ENCODE measurements around the gene PPIP5K2.
"Not testable (repeated sequence)": the region's sequence is repeated elsewhere in the genome, so short reads cannot be mapped to it uniquely, and the experiment has no call there.

Gene PPIP5K2

GRCh38 chr5:103122242-103122641 lies 2.1 kb downstream of the PPIP5K2 start:
- DNase-seq (ENCODE audit: low spot score), result no peak

- no peak for DNase-seq (ENCODE audit: low spot score)
These were observed 6.5 kb downstream of the PPIP5K2 start for GRCh38 chr5:103126557-103126956.

DNA sequence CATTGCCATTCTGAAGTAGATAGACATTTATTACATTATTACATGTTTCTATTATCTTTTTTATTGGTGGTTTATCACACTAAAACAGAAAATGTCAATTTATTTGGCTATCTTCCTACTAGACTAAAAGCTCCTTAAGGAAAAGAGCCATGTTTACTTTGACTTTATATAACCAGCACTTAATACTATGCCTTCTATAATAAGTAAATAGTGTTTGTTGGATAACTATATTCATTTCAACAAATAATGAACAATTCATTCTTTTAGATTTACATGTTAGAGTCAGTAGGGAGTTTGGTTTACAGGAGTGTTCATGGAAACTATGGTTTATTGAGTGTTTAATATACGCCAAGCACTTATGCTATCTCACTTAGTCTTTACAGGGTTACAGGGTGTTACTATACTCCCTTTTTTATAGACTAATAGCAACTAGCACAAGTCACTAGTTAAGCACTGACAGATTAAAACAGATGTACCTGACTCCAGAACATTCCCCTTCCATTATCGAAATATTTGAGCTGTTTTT lies 7.3 kb downstream of the PPIP5K2 start:
- DNase-seq (ENCODE audit: low spot score), result no peak

GRCh38 chr5:103128202-103128601 lies 8.1 kb downstream of the PPIP5K2 start:
- DNase-seq (ENCODE audit: low spot score), result no peak

DNA sequence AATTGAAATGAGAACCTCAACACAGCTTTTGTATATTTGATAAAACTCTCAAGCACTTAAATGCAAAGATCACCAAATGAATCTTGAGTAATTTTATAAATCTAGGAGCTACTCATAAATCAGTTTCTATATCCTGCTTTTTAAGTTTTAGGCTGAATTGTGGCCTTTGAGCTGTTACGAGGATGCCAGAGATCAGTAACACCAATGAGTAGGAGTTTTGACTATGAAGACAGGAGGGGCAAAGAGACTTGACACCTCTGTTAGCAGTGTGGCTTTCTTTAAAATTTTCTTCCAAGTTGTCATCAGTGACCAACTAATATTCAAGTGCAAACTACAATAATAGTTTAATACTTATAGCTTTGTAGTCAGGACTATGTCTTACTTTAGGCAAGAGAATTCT lies 12.6 kb downstream of the PPIP5K2 start:
- DNase-seq (ENCODE audit: low spot score), result no peak

DNA sequence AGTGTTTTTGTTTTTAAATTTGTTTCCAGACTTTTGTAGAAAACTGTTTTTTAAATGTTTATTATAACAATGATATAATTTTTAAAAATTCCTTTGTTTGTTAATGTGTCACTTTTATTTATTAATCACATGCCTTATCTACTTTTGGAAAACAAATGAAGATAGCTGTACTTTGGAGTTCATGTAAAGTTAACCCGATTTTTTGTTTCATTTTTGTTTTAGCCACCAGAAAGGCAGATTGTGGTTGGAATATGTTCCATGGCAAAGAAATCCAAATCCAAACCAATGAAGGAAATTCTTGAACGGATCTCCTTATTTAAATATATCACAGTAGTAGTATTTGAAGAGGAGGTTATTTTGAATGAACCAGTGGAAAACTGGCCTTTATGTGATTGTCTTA lies 13.1 kb downstream of the PPIP5K2 start:
- no peak for DNase-seq (ENCODE audit: low spot score)

- no peak for DNase-seq (ENCODE audit: low spot score)
These were observed 15.4 kb downstream of the PPIP5K2 start for GRCh38 chr5:103135461-103135860.

DNA sequence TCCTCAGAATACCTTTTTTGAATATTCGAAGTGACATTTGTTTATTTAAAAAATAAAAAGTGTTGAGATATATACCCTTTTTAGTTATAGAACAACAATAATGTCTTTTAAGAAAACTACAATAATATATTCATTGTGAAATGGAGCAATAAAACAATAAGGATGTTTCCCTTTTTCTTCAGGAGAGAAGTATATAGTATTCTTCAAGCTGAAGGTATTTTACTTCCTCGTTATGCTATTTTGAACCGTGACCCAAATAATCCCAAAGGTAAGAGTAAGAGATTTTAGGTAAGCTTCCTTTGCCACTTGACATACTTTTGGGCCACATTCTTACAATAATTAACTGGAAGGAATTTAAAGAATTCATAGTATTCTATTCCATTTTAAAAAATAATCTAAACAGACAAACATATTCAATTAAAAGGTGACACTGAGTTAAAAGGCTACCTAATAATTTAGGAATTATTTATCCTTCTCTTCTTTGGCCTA lies 18.1 kb downstream of the PPIP5K2 start:
- no peak for DNase-seq (ENCODE audit: low spot score)

GRCh38 chr5:103139264-103139865 lies 19.3 kb downstream of the PPIP5K2 start:
- no peak for DNase-seq (ENCODE audit: low spot score)

DNA sequence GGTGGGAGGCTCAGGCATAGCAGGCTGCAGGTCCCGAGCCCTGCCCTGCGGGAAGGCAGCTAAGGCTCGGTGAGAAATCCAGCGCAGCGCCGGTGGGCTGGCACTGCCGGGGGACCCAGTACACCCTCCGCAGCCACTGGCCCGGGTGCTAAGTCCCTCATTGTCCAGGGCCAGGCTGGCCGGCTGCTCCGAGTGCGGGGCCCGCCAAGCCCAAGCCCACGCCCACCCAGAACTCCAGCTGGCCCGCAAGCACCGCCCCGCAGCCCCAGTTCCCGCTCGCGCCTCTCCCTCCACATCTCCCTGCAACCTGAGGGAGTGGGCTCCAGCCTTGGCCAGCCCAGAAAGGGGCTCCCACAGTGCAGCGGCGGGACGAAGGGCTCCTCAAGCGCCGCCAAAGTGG lies 22.0 kb downstream of the PPIP5K2 start:
- not testable (repeated sequence) for DNase-seq (ENCODE audit: low spot score)

DNA sequence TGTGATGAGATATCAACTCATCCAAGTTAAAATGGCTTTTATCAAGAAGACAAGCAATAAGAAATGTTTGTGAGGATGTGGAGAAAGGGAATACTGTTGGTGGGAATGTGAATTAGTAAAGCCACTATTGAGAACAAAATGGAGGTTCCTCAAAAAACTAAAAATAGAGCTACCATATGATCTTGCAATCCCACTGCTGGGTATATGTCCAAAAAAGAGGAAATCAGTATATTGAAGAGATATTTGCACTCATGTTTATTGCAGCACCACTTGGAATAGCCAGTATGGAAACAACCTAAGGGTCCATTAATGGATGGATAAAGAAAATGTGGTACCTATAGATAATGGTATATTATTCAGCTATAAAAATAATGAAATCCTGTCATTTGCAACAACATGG lies 25.1 kb downstream of the PPIP5K2 start:
- DNase-seq (ENCODE audit: low spot score), result no peak

DNA sequence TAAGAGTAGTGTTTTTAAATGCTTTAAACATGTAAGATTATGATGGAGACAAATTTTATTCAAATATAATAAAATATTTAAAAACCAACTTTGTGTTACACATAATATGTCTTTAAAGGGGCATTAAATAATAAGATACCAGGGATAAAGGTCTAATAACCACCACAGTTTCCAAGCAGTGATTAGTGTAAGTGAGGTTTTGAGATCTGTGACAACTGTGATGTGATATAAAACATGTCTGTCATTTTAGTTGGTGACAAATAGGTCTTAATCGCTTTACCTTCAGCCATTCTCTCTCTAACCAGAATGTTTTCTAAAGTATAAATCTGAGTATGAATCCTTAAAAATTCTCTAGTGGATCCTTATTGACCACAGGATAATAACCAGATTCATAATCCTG lies 28.1 kb downstream of the PPIP5K2 start:
- no peak for DNase-seq (ENCODE audit: low spot score)

DNA sequence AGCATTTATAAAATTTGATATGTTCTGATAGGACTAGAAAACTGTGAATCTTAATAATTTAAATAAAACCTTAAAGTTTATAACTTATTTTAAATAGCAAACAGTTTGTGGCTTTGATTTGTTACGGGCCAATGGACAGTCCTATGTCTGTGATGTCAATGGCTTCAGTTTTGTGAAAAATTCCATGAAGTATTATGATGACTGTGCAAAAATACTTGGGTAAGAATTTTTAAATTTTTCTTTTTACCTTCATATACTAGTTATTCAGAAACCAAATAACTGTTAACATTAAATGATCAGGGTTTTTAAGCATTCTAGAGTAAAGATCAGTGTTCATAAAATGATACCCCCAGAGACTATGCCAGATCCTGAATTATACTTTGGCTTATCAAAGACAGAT lies 31.1 kb downstream of the PPIP5K2 start:
- no peak for DNase-seq (ENCODE audit: low spot score)

DNA sequence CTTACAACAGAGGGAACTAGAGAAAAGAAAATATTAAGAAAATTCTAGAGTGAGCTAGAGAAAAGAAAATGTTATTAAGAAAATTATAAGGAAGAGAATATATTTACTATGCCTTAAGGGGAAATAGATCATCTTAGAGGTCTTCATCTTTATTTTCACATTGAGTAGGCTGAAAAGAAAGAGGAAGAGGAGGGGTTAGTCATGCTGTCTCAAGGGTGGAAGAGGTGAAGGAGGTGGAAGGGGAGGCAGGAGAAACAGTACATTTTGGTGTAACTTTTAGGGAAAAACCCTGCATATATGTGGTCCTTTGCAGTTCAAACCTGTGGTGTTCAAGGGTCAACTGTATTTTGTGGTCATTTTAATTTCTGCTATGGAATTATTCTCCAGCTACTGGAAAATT lies 46.6 kb downstream of the PPIP5K2 start:
- no peak for DNase-seq (ENCODE audit: low spot score)

- DNase-seq (ENCODE audit: low spot score), result no peak
These were observed 54.0 kb downstream of the PPIP5K2 start for GRCh38 chr5:103174147-103174546.

- no peak for DNase-seq (ENCODE audit: low spot score)
These were observed 57.4 kb downstream of the PPIP5K2 start for GRCh38 chr5:103177543-103177942.

DNA sequence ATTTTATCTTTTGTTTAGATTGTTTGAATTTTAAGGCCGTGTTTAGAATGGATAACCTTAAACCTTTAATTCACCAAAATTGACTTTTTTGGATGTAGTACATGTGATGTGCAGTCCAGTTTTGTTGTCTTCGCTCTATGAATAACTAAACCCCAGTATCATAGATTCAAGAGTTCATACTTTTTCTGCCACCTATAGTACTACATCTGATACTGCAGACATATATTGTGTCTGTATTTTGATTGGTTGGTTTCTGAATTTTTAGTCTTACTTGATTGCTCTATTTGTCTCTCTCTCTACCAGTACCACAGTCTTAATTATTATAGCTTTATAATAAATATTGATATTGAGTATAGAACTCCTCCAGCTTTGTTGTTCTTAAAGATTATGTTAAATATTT lies 58.1 kb downstream of the PPIP5K2 start:
- no peak for DNase-seq (ENCODE audit: low spot score)

GRCh38 chr5:103186152-103186551 lies 66.1 kb downstream of the PPIP5K2 start:
- DNase-seq (ENCODE audit: low spot score), result no peak

DNA sequence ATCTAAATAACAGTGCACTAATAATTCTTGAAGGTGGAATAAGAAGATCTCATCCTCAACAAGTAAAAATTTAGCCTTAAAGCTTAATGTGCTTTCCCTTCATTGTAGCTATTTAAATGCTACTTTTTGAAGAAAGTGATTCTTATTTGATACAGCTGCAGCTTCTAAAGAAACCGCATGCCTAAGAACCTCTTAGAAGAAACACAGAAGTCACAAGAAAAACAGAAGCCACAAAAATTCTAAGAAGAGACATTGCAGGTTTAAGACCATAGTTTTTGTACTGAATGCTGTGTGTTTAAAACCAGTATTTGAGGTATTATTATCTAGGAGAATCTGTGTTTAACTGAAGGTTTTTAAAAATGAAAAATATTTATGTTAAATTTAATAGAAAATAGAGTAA lies 68.3 kb downstream of the PPIP5K2 start:
- no peak for DNase-seq (ENCODE audit: low spot score)

- no peak for DNase-seq (ENCODE audit: low spot score)
These were observed 83.1 kb downstream of the PPIP5K2 start for GRCh38 chr5:103203226-103203625.

- not testable (repeated sequence) for DNase-seq (ENCODE audit: low spot score)
These were observed 84.9 kb downstream of the PPIP5K2 start for GRCh38 chr5:103204990-103205389.

DNA sequence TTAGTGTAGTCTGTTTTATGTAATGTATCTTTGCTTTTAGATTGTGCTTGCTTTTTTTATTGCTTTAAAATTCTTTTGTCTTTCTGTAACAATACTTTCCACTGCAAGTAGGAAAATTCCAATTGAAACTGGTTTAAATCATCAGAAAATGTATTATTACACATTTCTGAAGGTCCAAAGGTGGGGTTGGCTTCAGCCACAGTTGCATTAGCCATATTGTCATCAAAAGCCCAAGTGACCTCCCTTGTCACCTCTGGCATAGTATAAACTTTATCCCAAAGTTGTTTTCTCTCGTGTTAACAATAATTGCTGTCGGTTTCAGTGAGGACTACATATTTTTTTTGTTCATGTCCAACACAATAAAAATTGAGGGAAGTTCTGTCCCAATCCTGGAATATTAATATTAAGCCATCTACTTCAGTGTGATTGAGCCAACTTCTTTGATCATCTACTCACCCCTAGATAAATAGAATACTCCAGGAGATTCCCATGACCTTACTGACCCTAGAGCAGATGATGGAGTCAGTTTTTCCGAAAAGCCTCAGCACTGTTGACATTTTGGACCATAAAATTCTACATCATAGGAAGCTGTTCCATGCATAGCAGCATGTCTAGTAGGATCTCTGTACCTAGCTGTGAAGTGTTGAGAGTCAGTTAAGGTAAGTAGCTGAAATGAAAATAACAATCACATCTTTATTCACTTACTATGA lies 86.0 kb downstream of the PPIP5K2 start:
- DNase-seq (ENCODE audit: low spot score), result no peak

DNA sequence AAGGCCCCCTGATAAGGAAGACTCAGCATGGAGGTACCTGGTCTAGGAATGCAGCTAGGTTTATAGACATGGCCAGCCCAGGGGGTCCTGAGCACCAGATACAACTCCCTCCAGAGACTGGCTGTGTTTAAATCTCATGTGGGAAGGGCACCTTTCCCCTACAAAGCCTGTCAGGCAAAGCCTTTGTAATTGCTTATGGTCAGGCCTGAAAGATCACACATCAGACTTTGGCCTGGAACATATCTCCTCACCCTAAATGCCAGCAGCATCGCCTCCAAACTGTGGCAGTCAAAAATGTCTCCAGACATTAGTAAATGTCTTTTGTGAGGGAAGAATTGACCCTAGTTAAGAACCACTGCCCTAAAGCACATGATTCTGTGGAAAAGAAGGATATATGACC lies 86.9 kb downstream of the PPIP5K2 start:
- no peak for DNase-seq (ENCODE audit: low spot score)

- no peak for DNase-seq (ENCODE audit: low spot score)
These were observed 87.6 kb downstream of the PPIP5K2 start for GRCh38 chr5:103207653-103208052.
